Measurements from ENCODE around the gene CA14. TPM values are rescaled to one million over a fixed set of nuclear protein-coding genes. Genes with fewer than 3 reads are reported as not detected.

Gene CA14
- total and polyA plus RNA-seq, 9 of the 15 experiments (the other 6 are each of a cell fraction or from before 2014, with no cell fraction given): 0.13 to 0.57 (median 0.26) TPM; not detected in 1

DNA sequence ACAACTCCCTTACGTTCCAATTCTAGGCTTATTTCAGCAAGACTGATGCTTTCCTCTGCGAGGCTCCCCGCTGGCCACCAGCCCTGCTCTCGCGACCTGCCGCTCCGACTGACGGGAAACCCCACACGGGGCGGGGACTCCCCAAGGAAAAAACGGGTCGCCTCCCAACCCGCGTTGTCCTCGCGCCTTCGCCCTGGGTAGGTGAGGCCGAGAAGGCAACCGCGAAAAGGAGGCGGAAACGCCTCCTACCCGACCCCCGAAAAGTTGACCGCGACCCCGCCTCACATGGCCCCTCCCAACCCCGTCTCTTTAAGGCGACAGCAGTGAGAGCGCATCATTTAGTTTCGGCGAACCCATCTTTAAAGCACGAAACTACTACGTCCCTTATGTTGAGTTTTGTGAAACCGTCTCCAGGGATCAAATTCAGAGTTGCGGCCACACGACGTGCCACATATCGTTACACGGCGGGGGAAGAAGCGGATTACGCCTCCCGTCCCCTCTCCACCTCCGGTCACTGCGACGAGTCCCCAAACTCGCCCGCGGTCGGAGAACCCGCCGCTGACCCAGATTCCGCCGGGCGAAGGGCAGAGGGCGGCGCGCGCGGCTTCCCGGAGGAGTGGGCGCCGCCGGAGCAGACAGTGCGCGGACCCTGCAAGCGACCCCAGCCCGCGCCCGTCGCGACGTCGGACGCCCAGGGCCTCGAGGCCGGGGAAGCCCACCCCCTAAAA is 22.8 kb upstream of the CA14 start (continued):
- TF ChIP-seq, protein P1, sequence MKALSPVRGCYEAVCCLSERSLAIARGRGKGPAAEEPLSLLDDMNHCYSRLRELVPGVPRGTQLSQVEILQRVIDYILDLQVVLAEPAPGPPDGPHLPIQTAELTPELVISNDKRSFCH (CRISPR knock-in tag; IDR thresholded peaks at IDR 0.05): no peak
- TF ChIP-seq, protein P1 (tag; IDR thresholded peaks at IDR 0.05): no peak
- TF ChIP-seq NBN (IDR thresholded peaks at IDR 0.05; ENCODE audit: low read depth) (peak; percentile 65; the same call in 1 of the 2 replicates), KHSRP (IDR thresholded peaks at IDR 0.05) (0 out of 2 replicates have a peak, but pooled peaks have one; percentile 5), OTX1 (CRISPR knock-in tag; IDR thresholded peaks at IDR 0.05) (peak; percentile 74; the same call in 1 of the 2 replicates), RB1 (IDR thresholded peaks at IDR 0.05; ENCODE audit: low read depth) (peak; percentile 42; the same call in 1 of the 2 replicates), SIN3A (IDR thresholded peaks at IDR 0.05; ENCODE audit: borderline replicate concordance in 2 of 2, control insufficient read depth in 1 of 2, low read depth in 2 of 2, low read length in 2 of 2) (peak in 1 of 2 experiments; percentile 64; a peak in 1 of 4 replicates), DACH1 (IDR thresholded peaks at IDR 0.05; ENCODE audit: partially characterized antibody) (no peak), MYNN (IDR thresholded peaks at IDR 0.05) (no peak), MYNN (CRISPR knock-in tag; IDR thresholded peaks at IDR 0.05) (no peak), SNIP1 (IDR thresholded peaks at IDR 0.05; ENCODE audit: low read depth) (no peak), ELF4 (CRISPR knock-in tag; IDR thresholded peaks at IDR 0.05) (0 out of 2 replicates have a peak, but pooled peaks have one; percentile 5), ZEB2 (IDR thresholded peaks at IDR 0.05) (peak; percentile 26; the same call in 1 of the 2 replicates), BHLHE40 (IDR thresholded peaks at IDR 0.05; ENCODE audit: low read length) (0 out of 2 replicates have a peak, but pooled peaks have one; percentile 8), ZNF23 (CRISPR knock-in tag; IDR thresholded peaks at IDR 0.05) (no peak), POLR2AphosphoS5 (IDR thresholded peaks at IDR 0.05; ENCODE audit: control insufficient read depth, insufficient read depth, low read depth, low read length) (peak; percentile 67), U2AF1 (optimal IDR thresholded peaks at IDR 0.05; ENCODE audit: low read depth, low read length) (peak; percentile 63)
- TF ChIP-seq, protein P2, sequence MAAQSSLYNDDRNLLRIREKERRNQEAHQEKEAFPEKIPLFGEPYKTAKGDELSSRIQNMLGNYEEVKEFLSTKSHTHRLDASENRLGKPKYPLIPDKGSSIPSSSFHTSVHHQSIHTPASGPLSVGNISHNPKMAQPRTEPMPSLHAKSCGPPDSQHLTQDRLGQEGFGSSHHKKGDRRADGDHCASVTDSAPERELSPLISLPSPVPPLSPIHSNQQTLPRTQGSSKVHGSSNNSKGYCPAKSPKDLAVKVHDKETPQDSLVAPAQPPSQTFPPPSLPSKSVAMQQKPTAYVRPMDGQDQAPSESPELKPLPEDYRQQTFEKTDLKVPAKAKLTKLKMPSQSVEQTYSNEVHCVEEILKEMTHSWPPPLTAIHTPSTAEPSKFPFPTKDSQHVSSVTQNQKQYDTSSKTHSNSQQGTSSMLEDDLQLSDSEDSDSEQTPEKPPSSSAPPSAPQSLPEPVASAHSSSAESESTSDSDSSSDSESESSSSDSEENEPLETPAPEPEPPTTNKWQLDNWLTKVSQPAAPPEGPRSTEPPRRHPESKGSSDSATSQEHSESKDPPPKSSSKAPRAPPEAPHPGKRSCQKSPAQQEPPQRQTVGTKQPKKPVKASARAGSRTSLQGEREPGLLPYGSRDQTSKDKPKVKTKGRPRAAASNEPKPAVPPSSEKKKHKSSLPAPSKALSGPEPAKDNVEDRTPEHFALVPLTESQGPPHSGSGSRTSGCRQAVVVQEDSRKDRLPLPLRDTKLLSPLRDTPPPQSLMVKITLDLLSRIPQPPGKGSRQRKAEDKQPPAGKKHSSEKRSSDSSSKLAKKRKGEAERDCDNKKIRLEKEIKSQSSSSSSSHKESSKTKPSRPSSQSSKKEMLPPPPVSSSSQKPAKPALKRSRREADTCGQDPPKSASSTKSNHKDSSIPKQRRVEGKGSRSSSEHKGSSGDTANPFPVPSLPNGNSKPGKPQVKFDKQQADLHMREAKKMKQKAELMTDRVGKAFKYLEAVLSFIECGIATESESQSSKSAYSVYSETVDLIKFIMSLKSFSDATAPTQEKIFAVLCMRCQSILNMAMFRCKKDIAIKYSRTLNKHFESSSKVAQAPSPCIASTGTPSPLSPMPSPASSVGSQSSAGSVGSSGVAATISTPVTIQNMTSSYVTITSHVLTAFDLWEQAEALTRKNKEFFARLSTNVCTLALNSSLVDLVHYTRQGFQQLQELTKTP (IDR thresholded peaks at IDR 0.05; ENCODE audit: low read depth in 1 of 2, partially characterized antibody in 2 of 2): peak; percentile 70 to 81
- TF ChIP-seq, protein P3, sequence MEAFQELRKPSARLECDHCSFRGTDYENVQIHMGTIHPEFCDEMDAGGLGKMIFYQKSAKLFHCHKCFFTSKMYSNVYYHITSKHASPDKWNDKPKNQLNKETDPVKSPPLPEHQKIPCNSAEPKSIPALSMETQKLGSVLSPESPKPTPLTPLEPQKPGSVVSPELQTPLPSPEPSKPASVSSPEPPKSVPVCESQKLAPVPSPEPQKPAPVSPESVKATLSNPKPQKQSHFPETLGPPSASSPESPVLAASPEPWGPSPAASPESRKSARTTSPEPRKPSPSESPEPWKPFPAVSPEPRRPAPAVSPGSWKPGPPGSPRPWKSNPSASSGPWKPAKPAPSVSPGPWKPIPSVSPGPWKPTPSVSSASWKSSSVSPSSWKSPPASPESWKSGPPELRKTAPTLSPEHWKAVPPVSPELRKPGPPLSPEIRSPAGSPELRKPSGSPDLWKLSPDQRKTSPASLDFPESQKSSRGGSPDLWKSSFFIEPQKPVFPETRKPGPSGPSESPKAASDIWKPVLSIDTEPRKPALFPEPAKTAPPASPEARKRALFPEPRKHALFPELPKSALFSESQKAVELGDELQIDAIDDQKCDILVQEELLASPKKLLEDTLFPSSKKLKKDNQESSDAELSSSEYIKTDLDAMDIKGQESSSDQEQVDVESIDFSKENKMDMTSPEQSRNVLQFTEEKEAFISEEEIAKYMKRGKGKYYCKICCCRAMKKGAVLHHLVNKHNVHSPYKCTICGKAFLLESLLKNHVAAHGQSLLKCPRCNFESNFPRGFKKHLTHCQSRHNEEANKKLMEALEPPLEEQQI (IDR thresholded peaks at IDR 0.05): no peak
- TF ChIP-seq, protein P4, sequence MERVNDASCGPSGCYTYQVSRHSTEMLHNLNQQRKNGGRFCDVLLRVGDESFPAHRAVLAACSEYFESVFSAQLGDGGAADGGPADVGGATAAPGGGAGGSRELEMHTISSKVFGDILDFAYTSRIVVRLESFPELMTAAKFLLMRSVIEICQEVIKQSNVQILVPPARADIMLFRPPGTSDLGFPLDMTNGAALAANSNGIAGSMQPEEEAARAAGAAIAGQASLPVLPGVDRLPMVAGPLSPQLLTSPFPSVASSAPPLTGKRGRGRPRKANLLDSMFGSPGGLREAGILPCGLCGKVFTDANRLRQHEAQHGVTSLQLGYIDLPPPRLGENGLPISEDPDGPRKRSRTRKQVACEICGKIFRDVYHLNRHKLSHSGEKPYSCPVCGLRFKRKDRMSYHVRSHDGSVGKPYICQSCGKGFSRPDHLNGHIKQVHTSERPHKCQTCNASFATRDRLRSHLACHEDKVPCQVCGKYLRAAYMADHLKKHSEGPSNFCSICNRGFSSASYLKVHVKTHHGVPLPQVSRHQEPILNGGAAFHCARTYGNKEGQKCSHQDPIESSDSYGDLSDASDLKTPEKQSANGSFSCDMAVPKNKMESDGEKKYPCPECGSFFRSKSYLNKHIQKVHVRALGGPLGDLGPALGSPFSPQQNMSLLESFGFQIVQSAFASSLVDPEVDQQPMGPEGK (CRISPR knock-in tag; IDR thresholded peaks at IDR 0.05; ENCODE audit: borderline replicate concordance): no peak

Data from K562 (cell line).